NB4 (cell line): ENCODE data around the gene XPO4.

Experiments used
- CTCF ChIP-seq: IDR thresholded peaks from one replicate; pipeline ENCODE4 v1.5.1; 2012; ENCODE audit warnings: low read depth, low read length
- MAX ChIP-seq: IDR thresholded peaks from 2 replicates; pipeline ENCODE4 v1.6.1; 2011; ENCODE audit warnings: low read depth, low read length
- MYC ChIP-seq: IDR thresholded peaks from 2 replicates; pipeline ENCODE4 v1.6.1; 2011; ENCODE audit warnings: low read depth, low read length
- POLR2A ChIP-seq: IDR thresholded peaks from 2 replicates; pipeline ENCODE4 v1.6.1; 2011; ENCODE audit warnings: mild to moderate bottlenecking; ENCODE audit not compliant: insufficient read length; ENCODE audit errors: extremely low read depth

GRCh38 chr13:20808874-20809273 is 93.7 kb downstream of the XPO4 start:
- no peak for TF ChIP-seq CTCF
- no peak for TF ChIP-seq MYC
- TF ChIP-seq POLR2A = no peak
- no peak for TF ChIP-seq MAX
